SK-N-SH (cell line): Measurements from ENCODE around the gene ASCC3. TPM values are rescaled to one million over a fixed set of nuclear protein-coding genes. Genes with fewer than 3 reads are reported as not detected.

Experiments used
- CTCF ChIA-PET: fragments of 300-600, 350-600 bp; formaldehyde crosslinking; extraction: SDS; loops from one replicate; lab custom pipeline; 2021; lab: Yijun Ruan, JAX
- POLR2A ChIA-PET: fragments of 350-600 bp; sonication (Branson Sonifier 250); formaldehyde crosslinking; extraction: SDS; loops from one replicate; lab custom pipeline; 2020; ENCODE audit warnings: antibody characterized with exemption, inconsistent platforms; lab: Yijun Ruan, JAX
- DNase-seq: peaks from one replicate; pipeline ENCODE4 v3.0.0; 2012
- H2AFZ ChIP-seq: fragments of 200-600 bp; sonication (generic); 2 replicates; pipeline ENCODE4 v1.8.1; 2016; ENCODE audit warnings: antibody characterized with exemption, mild to moderate bottlenecking, low read depth
- H3F3A ChIP-seq: fragments of 200-600 bp; sonication (generic); replicated peaks from 2 replicates; pipeline ENCODE3; 2016; ENCODE audit warnings: antibody characterized with exemption, mild to moderate bottlenecking; ENCODE audit not compliant: insufficient read depth
- H3K27ac ChIP-seq, 2 experiments: fragments of 200-500 bp in 1 of 2; fragments of 200-600 bp in 1 of 2; sonication (Bioruptor generic) in 1 of 2; sonication (generic), shearing (Covaris generic) in 1 of 2; 2 replicates each; pipeline versions ENCODE4 v1.5.1 to v1.6.1; 2014 to 2016; ENCODE audit warnings: low read depth in 2 of 2, inconsistent platforms in 1 of 2, low read length in 1 of 2, mild to moderate bottlenecking in 1 of 2, mixed read lengths in 1 of 2
- H3K27me3 ChIP-seq: fragments of 200-600 bp; sonication (generic), shearing (Covaris generic); 2 replicates; pipeline ENCODE4 v1.6.1; 2016; ENCODE audit warnings: mixed run types; ENCODE audit not compliant: insufficient read depth
- H3K36me3 ChIP-seq, 2 experiments: fragments of 200-500 bp in 1 of 2; fragments of 200-600 bp in 1 of 2; sonication (Bioruptor generic) in 1 of 2; sonication (generic) in 1 of 2; replicated peaks in 1 of 2; 2 replicates each; pipeline versions ENCODE3 to v1.5.1; 2014 to 2016; ENCODE audit warnings: low read length in 1 of 2, mild to moderate bottlenecking in 1 of 2; ENCODE audit not compliant: insufficient read depth in 2 of 2, control insufficient read depth in 1 of 2
- H3K4me1 ChIP-seq, 2 experiments: fragments of 200-500 bp in 1 of 2; fragments of 200-600 bp in 1 of 2; sonication (Bioruptor generic) in 1 of 2; sonication (generic), shearing (Covaris generic) in 1 of 2; 2 replicates each; pipeline versions ENCODE4 v1.5.1 to v1.6.1; 2014 to 2016; ENCODE audit warnings: low read depth in 1 of 2, low read length in 1 of 2, mixed run types in 1 of 2; ENCODE audit not compliant: insufficient read depth in 2 of 2, control insufficient read depth in 1 of 2
- H3K4me2 ChIP-seq: fragments of 200-600 bp; sonication (generic), shearing (Covaris generic); 2 replicates; pipeline ENCODE4 v1.6.1; 2017; ENCODE audit warnings: mixed run types
- H3K4me3 ChIP-seq, 2 experiments: fragments of 200-500 bp in 1 of 2; fragments of 200-600 bp in 1 of 2; sonication (Bioruptor generic) in 1 of 2; sonication (generic), shearing (Covaris generic) in 1 of 2; 2 replicates each; pipeline versions ENCODE4 v1.5.1 to v1.8.1; 2014 to 2016; ENCODE audit warnings: low read depth in 2 of 2, inconsistent platforms in 1 of 2, low read length in 1 of 2, mild to moderate bottlenecking in 1 of 2, mixed read lengths in 1 of 2, moderate library complexity in 1 of 2
- H3K79me2 ChIP-seq: fragments of 200-600 bp; sonication (generic); 2 replicates; pipeline ENCODE4 v1.8.1; 2017; ENCODE audit warnings: mild to moderate bottlenecking; ENCODE audit not compliant: insufficient read depth
- H3K9ac ChIP-seq: fragments of 200-600 bp; sonication (generic); 2 replicates; pipeline ENCODE4 v1.6.1; 2017; ENCODE audit warnings: mixed run types
- H3K9me2 ChIP-seq: fragments of 200-600 bp; sonication (generic); 2 replicates; pipeline ENCODE4 v1.6.1; 2017; ENCODE audit warnings: mixed run types
- H3K9me3 ChIP-seq: fragments of 200-600 bp; sonication (generic); 2 replicates; pipeline ENCODE4 v1.6.1; 2017; ENCODE audit warnings: mixed run types, mild to moderate bottlenecking, moderate library complexity
- H4K20me1 ChIP-seq: fragments of 200-600 bp; sonication (generic); 2 replicates; pipeline ENCODE4 v1.6.1; 2017; ENCODE audit warnings: mild to moderate bottlenecking, mixed run types; ENCODE audit not compliant: insufficient read depth
- EP300 ChIP-seq, 2 experiments: IDR thresholded peaks; 2 replicates each; pipeline versions ENCODE4 v1.4.0 to v1.6.1; 2012; ENCODE audit warnings: borderline replicate concordance in 1 of 2, low read depth in 1 of 2, low read length in 1 of 2
- EZH2phosphoT487 ChIP-seq: fragments of 200-600 bp; sonication (generic); IDR thresholded peaks from 2 replicates; pipeline ENCODE4 v1.6.1; 2017; ENCODE audit warnings: low read depth, mixed run types, mild to moderate bottlenecking, antibody characterized with exemption, moderate library complexity, borderline replicate concordance
- GABPA ChIP-seq: IDR thresholded peaks from 2 replicates; pipeline ENCODE4 v1.4.0; 2012; ENCODE audit warnings: low read depth, mild to moderate bottlenecking
- NRF1 ChIP-seq: IDR thresholded peaks from 2 replicates; pipeline ENCODE4 v1.6.1; 2012; ENCODE audit warnings: low read depth, mild to moderate bottlenecking, low read length
- SIN3A ChIP-seq: IDR thresholded peaks from 2 replicates; pipeline ENCODE4 v1.6.1; 2012; ENCODE audit warnings: low read depth, mild to moderate bottlenecking, low read length, moderate library complexity, borderline replicate concordance
- SMC3 ChIP-seq: IDR thresholded peaks from 2 replicates; pipeline ENCODE4 v1.6.1; 2012; ENCODE audit warnings: low read depth, low read length, improper control_type of control experiment
- TAF1 ChIP-seq: IDR thresholded peaks from 2 replicates; pipeline ENCODE4 v1.6.1; 2012; ENCODE audit warnings: low read depth, mild to moderate bottlenecking, low read length, moderate library complexity, borderline replicate concordance
- USF2 ChIP-seq: fragments of 150-350 bp; IDR thresholded peaks from 2 replicates; pipeline ENCODE4 v1.6.1; 2017; ENCODE audit warnings: antibody characterized with exemption, low read length, low read depth, borderline replicate concordance
- YY1 ChIP-seq: IDR thresholded peaks from 2 replicates; pipeline ENCODE4 v1.4.0; 2012; ENCODE audit warnings: low read depth, mild to moderate bottlenecking
- ZBTB33 ChIP-seq: IDR thresholded peaks from 2 replicates; pipeline ENCODE4 v1.4.0; 2012; ENCODE audit warnings: low read depth, borderline replicate concordance
- WGBS: methylation state at CpG from one replicate; pipeline ENCODE4 v1.1.6; 2017; ENCODE audit warnings: low lambda C conversion rate; 5-methylcytosine and 5-hydroxymethylcytosine counted together
- polyA plus RNA-seq, 3 experiments: library from polyadenylated mRNA; depleted of rRNA; stranded (reverse); fragments of >200 nt; gene quantifications; 2 replicates each; pipeline ENCODE4 v1.2.3, GENCODE V29; 2012

The ASCC3 gene
- polyA plus RNA-seq, 1 of the 3 experiments (the other 2 are of a cell fraction) = 17.9 TPM

GRCh38 chr6:100463630-100464161, 417.4 kb downstream of the ASCC3 start:
- ChIA-PET CTCF (interaction anchor here (1.3 to 1.5 kb wide), 2 partner anchors 11 to 356 kb away, joined by 3 to 5 read pairs; no protein-coding TSS in a partner anchor), POLR2A (no interaction called here)
- TF ChIP-seq EZH2phosphoT487 (no peak; the same call in 1 of the 2 replicates), ZBTB33 (no peak)
- no peak overlapping the region for H3K27ac ChIP-seq
- no peaks in the 10 kb centered on the region for H3K9me3 ChIP-seq
- H3K4me1 ChIP-seq = peaks cover 0 to 6% of the 10 kb centered on the region in 2 experiments; a peak in 1 of 4 replicates
- H3K9me2 ChIP-seq = no peaks in the 10 kb centered on the region
- peaks cover 9% of the 10 kb centered on the region for H3F3A ChIP-seq
- H2AFZ ChIP-seq = no peak overlapping the region
- 19% methylated on average over 16 of the region's 24 CpGs for WGBS
- no peak overlapping the region for H3K9ac ChIP-seq
- peaks cover 99% of the 10 kb centered on the region for H3K27me3 ChIP-seq
- no peak for DNase-seq
- no peak overlapping the region for H3K4me2 ChIP-seq
- no peaks in the 10 kb centered on the region for H3K36me3 ChIP-seq
- H4K20me1 ChIP-seq = 0 out of 2 replicates have a peak, but pooled peaks cover 3% of the 10 kb centered on the region
- no peak overlapping the region for H3K4me3 ChIP-seq
- H3K79me2 ChIP-seq = no peaks in the 10 kb centered on the region

- 10% methylated on average over 13 of the region's 13 CpGs for WGBS
- TF ChIP-seq GABPA (no peak), SIN3A (no peak), EP300 (IDR thresholded peaks at IDR 0.05; ENCODE audit: borderline replicate concordance in 1 of 2, low read depth in 1 of 2, low read length in 1 of 2) (no peak), USF2 (no peak), TAF1 (no peak), EZH2phosphoT487 (no peak), ZBTB33 (no peak), NRF1 (no peak), SMC3 (no peak), YY1 (no peak)
Measured at GRCh38 chr6:100462706-100463629, 418.2 kb downstream of the ASCC3 start.

More at GRCh38 chr6:100462706-100463629, 418.2 kb downstream of the ASCC3 start:
- ChIA-PET POLR2A (no interaction called here), CTCF (interaction anchor here (1.3 to 1.8 kb wide), 3 partner anchors 10 to 355 kb away, joined by 3 to 7 read pairs (median 5); no protein-coding TSS in a partner anchor)
- no peak overlapping the region for H2AFZ ChIP-seq
- H3K27me3 ChIP-seq = peaks cover 100% of the 10 kb centered on the region
- H3K9me2 ChIP-seq = no peaks in the 10 kb centered on the region
- H3K79me2 ChIP-seq = no peaks in the 10 kb centered on the region
- peaks cover 9% of the 10 kb centered on the region for H3F3A ChIP-seq
- no peak for DNase-seq
- H3K4me3 ChIP-seq = no peak overlapping the region
- H4K20me1 ChIP-seq = 0 out of 2 replicates have a peak, but pooled peaks cover 3% of the 10 kb centered on the region
- no peaks in the 10 kb centered on the region for H3K9me3 ChIP-seq
- no peak overlapping the region for H3K4me2 ChIP-seq
- no peaks in the 10 kb centered on the region for H3K36me3 ChIP-seq
- no peak overlapping the region for H3K9ac ChIP-seq
- H3K4me1 ChIP-seq = peaks cover 0 to 6% of the 10 kb centered on the region in 2 experiments; a peak in 1 of 4 replicates
- H3K27ac ChIP-seq = no peak overlapping the region
